ENCODE data around the gene ZNF234.

GRCh38 chr19:44202974-44203373 lies 61.6 kb downstream of the ZNF234 start:
- no peak for TF ChIP-seq CTCF (IDR thresholded peaks at IDR 0.05)
- no peak for TF ChIP-seq ZFX (IDR thresholded peaks at IDR 0.05; ENCODE audit: borderline replicate concordance)
